Nephron (organoid): ENCODE data around the gene AGPAT2.

Experiments
- H3K27ac Mint-ChIP-seq, 3 experiments: 2 replicates each; pipeline ENCODE4 v1.8.0; 2020; ENCODE audit warnings: mixed read lengths in 3 of 3, mild to moderate bottlenecking in 2 of 3, moderate library complexity in 1 of 3
- H3K27me3 Mint-ChIP-seq: 2 replicates; pipeline ENCODE4 v1.8.0; 2021; ENCODE audit warnings: low read depth, mild to moderate bottlenecking, moderate library complexity, mixed read lengths
- H3K36me3 Mint-ChIP-seq: 2 replicates; pipeline ENCODE4 v1.8.0; 2020; ENCODE audit warnings: low read depth, mixed read lengths
- H3K4me1 Mint-ChIP-seq: 2 replicates; pipeline ENCODE4 v1.8.0; 2020; ENCODE audit warnings: mixed read lengths
- H3K4me3 Mint-ChIP-seq, 3 experiments: 2 replicates each; pipeline ENCODE4 v1.8.0; 2020; ENCODE audit warnings: mild to moderate bottlenecking in 3 of 3, mixed read lengths in 3 of 3, moderate library complexity in 2 of 3
- H3K9me3 Mint-ChIP-seq: 2 replicates; pipeline ENCODE4 v1.8.0; 2020; ENCODE audit warnings: mixed read lengths
- TF ChIP-seq, protein P1 (sequence below), 3 experiments: fragments of 200-600 bp; sonication (generic); IDR thresholded peaks; one replicate each; pipeline ENCODE4 v1.5.0; 2021; ENCODE audit warnings: antibody characterized with exemption in 3 of 3; ENCODE audit not compliant: unreplicated experiment in 3 of 3

Gene AGPAT2

GRCh38 chr9:136678034-136678433, 9.2 kb downstream of the AGPAT2 start:
- Mint-ChIP-seq H3K36me3 (no peaks in the 10 kb centered on the region), H3K27me3 (no peaks in the 10 kb centered on the region), H3K9me3 (no peaks in the 10 kb centered on the region), H3K4me1 (no peaks in the 10 kb centered on the region), H3K27ac (no peak overlapping the region), H3K4me3 (no peak overlapping the region)
- TF ChIP-seq, protein P1, sequence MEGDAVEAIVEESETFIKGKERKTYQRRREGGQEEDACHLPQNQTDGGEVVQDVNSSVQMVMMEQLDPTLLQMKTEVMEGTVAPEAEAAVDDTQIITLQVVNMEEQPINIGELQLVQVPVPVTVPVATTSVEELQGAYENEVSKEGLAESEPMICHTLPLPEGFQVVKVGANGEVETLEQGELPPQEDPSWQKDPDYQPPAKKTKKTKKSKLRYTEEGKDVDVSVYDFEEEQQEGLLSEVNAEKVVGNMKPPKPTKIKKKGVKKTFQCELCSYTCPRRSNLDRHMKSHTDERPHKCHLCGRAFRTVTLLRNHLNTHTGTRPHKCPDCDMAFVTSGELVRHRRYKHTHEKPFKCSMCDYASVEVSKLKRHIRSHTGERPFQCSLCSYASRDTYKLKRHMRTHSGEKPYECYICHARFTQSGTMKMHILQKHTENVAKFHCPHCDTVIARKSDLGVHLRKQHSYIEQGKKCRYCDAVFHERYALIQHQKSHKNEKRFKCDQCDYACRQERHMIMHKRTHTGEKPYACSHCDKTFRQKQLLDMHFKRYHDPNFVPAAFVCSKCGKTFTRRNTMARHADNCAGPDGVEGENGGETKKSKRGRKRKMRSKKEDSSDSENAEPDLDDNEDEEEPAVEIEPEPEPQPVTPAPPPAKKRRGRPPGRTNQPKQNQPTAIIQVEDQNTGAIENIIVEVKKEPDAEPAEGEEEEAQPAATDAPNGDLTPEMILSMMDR (IDR thresholded peaks at IDR 0.05; ENCODE audit: unreplicated experiment in 3 of 3) = no peak

- Mint-ChIP-seq H3K4me3 (no peak overlapping the region), H3K9me3 (no peaks in the 10 kb centered on the region), H3K27ac (no peak overlapping the region), H3K36me3 (no peaks in the 10 kb centered on the region), H3K27me3 (no peaks in the 10 kb centered on the region), H3K4me1 (no peaks in the 10 kb centered on the region)
- TF ChIP-seq, protein P1 (IDR thresholded peaks at IDR 0.05; ENCODE audit: unreplicated experiment in 3 of 3) = no peak
Observed at GRCh38 chr9:136676920-136677686, 10.2 kb downstream of the AGPAT2 start.

- Mint-ChIP-seq H3K4me1 (no peaks in the 10 kb centered on the region), H3K9me3 (no peaks in the 10 kb centered on the region), H3K4me3 (no peak overlapping the region), H3K36me3 (no peaks in the 10 kb centered on the region), H3K27ac (no peak overlapping the region), H3K27me3 (no peaks in the 10 kb centered on the region)
- TF ChIP-seq, protein P1 (IDR thresholded peaks at IDR 0.05; ENCODE audit: unreplicated experiment in 3 of 3) = no peak
Observed at GRCh38 chr9:136676297-136676794, 10.9 kb downstream of the AGPAT2 start.

- Mint-ChIP-seq H3K27ac (no peak overlapping the region), H3K4me3 (no peak overlapping the region), H3K27me3 (no peaks in the 10 kb centered on the region), H3K9me3 (no peaks in the 10 kb centered on the region), H3K4me1 (no peaks in the 10 kb centered on the region), H3K36me3 (no peaks in the 10 kb centered on the region)
- TF ChIP-seq, protein P1 (IDR thresholded peaks at IDR 0.05; ENCODE audit: unreplicated experiment in 3 of 3) = no peak
Observed at GRCh38 chr9:136675477-136676296, 11.6 kb downstream of the AGPAT2 start.

GRCh38 chr9:136674786-136675349, 12.4 kb downstream of the AGPAT2 start:
- peak overlapping the region in 1 of 3 experiments; percentile 83 for H3K27ac Mint-ChIP-seq
- H3K4me3 Mint-ChIP-seq = no peak overlapping the region
- no peaks in the 10 kb centered on the region for H3K4me1 Mint-ChIP-seq
- TF ChIP-seq, protein P1 (IDR thresholded peaks at IDR 0.05; ENCODE audit: unreplicated experiment in 3 of 3) = no peak
- H3K27me3 Mint-ChIP-seq = no peaks in the 10 kb centered on the region
- H3K36me3 Mint-ChIP-seq = no peaks in the 10 kb centered on the region
- no peaks in the 10 kb centered on the region for H3K9me3 Mint-ChIP-seq
